Skin of body (tissue), 2 donors: Measurements from ENCODE around the gene NACAD. TPM values are rescaled to one million over a fixed set of nuclear protein-coding genes. Genes with fewer than 3 reads are reported as not detected.

Experiments used
- small RNA-seq: library from RNA; depleted of rRNA; stranded (forward); fragments of <200 nt; gene quantifications from one replicate; pipeline ENCODE3, GENCODE V24; 2014; ENCODE audit warnings: low replicate concordance
- total RNA-seq: library from RNA; depleted of rRNA; stranded (reverse); fragments of >200 nt; gene quantifications from one replicate; pipeline ENCODE4 v1.2.3, GENCODE V29; 2014

NACAD gene
- total RNA-seq, 1 donor from 2014 or later: 1.4 TPM

Small RNAs within 50 kb of the gene (small RNA-seq; reads per million reads assigned to genes)
- gene SNORA5A (2.8 reads per million, percentile 88 among the genes with 10 or more reads in this experiment), gene SNORA5B (not detected), gene SNORA5C (33.1 reads per million, percentile 95 among the genes with 10 or more reads in this experiment)

Other genes with a start within 250 kb of the NACAD start
- 143 TPM for gene H2AZ2, start 240.9 kb downstream of the NACAD start, total RNA-seq
- 33.6 TPM for gene PURB, start 203.4 kb downstream of the NACAD start, total RNA-seq
- 2.6 TPM for gene MYO1G, start 110.0 kb downstream of the NACAD start, total RNA-seq
- gene CCM2, start 88.8 kb downstream of the NACAD start, total RNA-seq: 19.7 TPM
- gene TBRG4, start 22.7 kb upstream of the NACAD start, total RNA-seq: 34.1 TPM
- 3.5 TPM for gene RAMP3, start 68.8 kb upstream of the NACAD start, total RNA-seq